HG02759 (cell line): ENCODE results near the gene TMEM25.
"Not testable (repeated sequence)": the region's sequence is repeated elsewhere in the genome, so short reads cannot be mapped to it uniquely, and the experiment has no call there.

Experiments
- ATAC-seq: cut with Tn5 transposase; IDR thresholded peaks from one replicate; pipeline ENCODE4 v1.9.1; 2021; ENCODE audit warnings: mild to moderate bottlenecking, moderate library complexity; ENCODE audit not compliant: unreplicated experiment

Gene TMEM25

GRCh38 chr11:118574636-118575035, 43.6 kb downstream of the TMEM25 start:
- ATAC-seq: no peak

- ATAC-seq: not testable (repeated sequence)
Measured at GRCh38 chr11:118577995-118578394, 47.0 kb downstream of the TMEM25 start.

GRCh38 chr11:118581057-118581456, 50.1 kb downstream of the TMEM25 start:
- no peak for ATAC-seq
